Measurements from ENCODE around the gene CDC73.

Gene CDC73

GRCh38 chr1:193085263-193085662 lies 36.6 kb upstream of the CDC73 start:
- Histone ChIP-seq H3K9me3 (ENCODE audit: insufficient read depth, low read length) (no peaks in the 10 kb centered on the region; the same call in 1 of the 2 replicates), H3K9ac (ENCODE audit: low read length) (no peak overlapping the region), H3K4me1 (ENCODE audit: low read length) (peaks cover 29% of the 10 kb centered on the region), H2AFZ (ENCODE audit: low read depth, low read length) (no peak overlapping the region), H3K79me2 (ENCODE audit: low read length) (no peaks in the 10 kb centered on the region), H4K20me1 (ENCODE audit: insufficient read depth, low read length) (no peaks in the 10 kb centered on the region), H3K27me3 (ENCODE audit: low read depth, low read length) (no peaks in the 10 kb centered on the region), H3K27ac (ENCODE audit: low read length) (no peak overlapping the region), H3K4me3 (ENCODE audit: low read length) (no peak overlapping the region), H3K36me3 (replicated peaks; ENCODE audit: low read depth, low read length) (peaks cover 42% of the 10 kb centered on the region), H3K4me2 (ENCODE audit: low read length) (no peak overlapping the region)
- no peak for TF ChIP-seq EZH2phosphoT487 (IDR thresholded peaks at IDR 0.05; ENCODE audit: low read depth)

GRCh38 chr1:193086342-193086741 lies 35.5 kb upstream of the CDC73 start:
- H2AFZ ChIP-seq (ENCODE audit: low read depth, low read length): no peak overlapping the region
- H3K4me2 ChIP-seq (ENCODE audit: low read length): no peak overlapping the region
- H3K27ac ChIP-seq (ENCODE audit: low read length): no peak overlapping the region
- H4K20me1 ChIP-seq (ENCODE audit: insufficient read depth, low read length): no peaks in the 10 kb centered on the region
- TF ChIP-seq CTCF (IDR thresholded peaks at IDR 0.05; ENCODE audit: low read depth, low read length) (no peak), EZH2phosphoT487 (IDR thresholded peaks at IDR 0.05; ENCODE audit: low read depth) (no peak)
- no peaks in the 10 kb centered on the region for H3K27me3 ChIP-seq (ENCODE audit: low read depth, low read length)
- H3K36me3 ChIP-seq (replicated peaks; ENCODE audit: low read depth, low read length): peaks cover 37% of the 10 kb centered on the region
- no peak overlapping the region for H3K4me3 ChIP-seq (ENCODE audit: low read length)
- H3K9me3 ChIP-seq (ENCODE audit: insufficient read depth, low read length): no peaks in the 10 kb centered on the region; the same call in 1 of the 2 replicates
- no peaks in the 10 kb centered on the region for H3K79me2 ChIP-seq (ENCODE audit: low read length)
- H3K4me1 ChIP-seq (ENCODE audit: low read length): peaks cover 27% of the 10 kb centered on the region
- no peak overlapping the region for H3K9ac ChIP-seq (ENCODE audit: low read length)

- no peak overlapping the region for H3K27ac ChIP-seq (ENCODE audit: low read length)
These were observed 33.9 kb upstream of the CDC73 start for GRCh38 chr1:193087893-193088292.

GRCh38 chr1:193090865-193091264 lies 31.0 kb upstream of the CDC73 start:
- no peak overlapping the region for H3K4me2 ChIP-seq (ENCODE audit: low read length)
- no peaks in the 10 kb centered on the region for H3K79me2 ChIP-seq (ENCODE audit: low read length)
- H2AFZ ChIP-seq (ENCODE audit: low read depth, low read length): no peak overlapping the region
- peaks cover 18% of the 10 kb centered on the region for H3K36me3 ChIP-seq (replicated peaks; ENCODE audit: low read depth, low read length)
- TF ChIP-seq EZH2phosphoT487 (IDR thresholded peaks at IDR 0.05; ENCODE audit: low read depth): no peak
- TF ChIP-seq CTCF (IDR thresholded peaks at IDR 0.05; ENCODE audit: low read depth, low read length): no peak
- H3K9me3 ChIP-seq (ENCODE audit: insufficient read depth, low read length): no peaks in the 10 kb centered on the region
- H3K27ac ChIP-seq (ENCODE audit: low read length): no peak overlapping the region
- no peaks in the 10 kb centered on the region for H3K27me3 ChIP-seq (ENCODE audit: low read depth, low read length)
- H3K4me3 ChIP-seq (ENCODE audit: low read length): no peak overlapping the region
- no peak overlapping the region for H3K9ac ChIP-seq (ENCODE audit: low read length)
- no peaks in the 10 kb centered on the region for H3K4me1 ChIP-seq (ENCODE audit: low read length)
- no peaks in the 10 kb centered on the region for H4K20me1 ChIP-seq (ENCODE audit: insufficient read depth, low read length)

More at GRCh38 chr1:193087893-193088292, 33.9 kb upstream of the CDC73 start:
- Histone ChIP-seq H3K27me3 (ENCODE audit: low read depth, low read length) (no peaks in the 10 kb centered on the region), H3K36me3 (replicated peaks; ENCODE audit: low read depth, low read length) (peaks cover 29% of the 10 kb centered on the region), H2AFZ (ENCODE audit: low read depth, low read length) (no peak overlapping the region), H3K4me1 (ENCODE audit: low read length) (peaks cover 23% of the 10 kb centered on the region), H3K4me3 (ENCODE audit: low read length) (no peak overlapping the region), H3K9me3 (ENCODE audit: insufficient read depth, low read length) (no peaks in the 10 kb centered on the region), H4K20me1 (ENCODE audit: insufficient read depth, low read length) (no peaks in the 10 kb centered on the region), H3K79me2 (ENCODE audit: low read length) (no peaks in the 10 kb centered on the region), H3K4me2 (ENCODE audit: low read length) (no peak overlapping the region), H3K9ac (ENCODE audit: low read length) (no peak overlapping the region)
- TF ChIP-seq EZH2phosphoT487 (IDR thresholded peaks at IDR 0.05; ENCODE audit: low read depth) (no peak), CTCF (IDR thresholded peaks at IDR 0.05; ENCODE audit: low read depth, low read length) (no peak)

- H3K36me3 ChIP-seq (replicated peaks; ENCODE audit: low read depth, low read length): peaks cover 26% of the 10 kb centered on the region
- H3K4me1 ChIP-seq (ENCODE audit: low read length): no peaks in the 10 kb centered on the region
- H3K9ac ChIP-seq (ENCODE audit: low read length): no peak overlapping the region
- H3K27ac ChIP-seq (ENCODE audit: low read length): no peak overlapping the region
- no peak overlapping the region for H3K4me2 ChIP-seq (ENCODE audit: low read length)
- no peak overlapping the region for H3K4me3 ChIP-seq (ENCODE audit: low read length)
- no peaks in the 10 kb centered on the region for H3K79me2 ChIP-seq (ENCODE audit: low read length)
- H2AFZ ChIP-seq (ENCODE audit: low read depth, low read length): no peak overlapping the region
- H4K20me1 ChIP-seq (ENCODE audit: insufficient read depth, low read length): no peaks in the 10 kb centered on the region
- no peaks in the 10 kb centered on the region for H3K9me3 ChIP-seq (ENCODE audit: insufficient read depth, low read length)
- H3K27me3 ChIP-seq (ENCODE audit: low read depth, low read length): no peaks in the 10 kb centered on the region
- TF ChIP-seq CTCF (IDR thresholded peaks at IDR 0.05; ENCODE audit: low read depth, low read length) (no peak), EZH2phosphoT487 (IDR thresholded peaks at IDR 0.05; ENCODE audit: low read depth) (no peak)
These were observed 27.7 kb upstream of the CDC73 start for GRCh38 chr1:193094112-193094511.

Data from OCI-LY3 (cell line).